Astrocyte (in vitro differentiated cells and primary cell): ENCODE results near the gene CCDC15. TPM values are rescaled to one million over a fixed set of nuclear protein-coding genes. Genes with fewer than 3 reads are reported as not detected.

Experiments
- DNase-seq: peaks from one replicate; pipeline ENCODE4 v3.0.0-alpha.2; 2010; ENCODE audit warnings: low read depth
- FAIRE-seq: peaks from 2 replicates; lab custom pipeline; 2011; peaks lifted over from hg19 to GRCh38; lab: Jason Lieb, UNC
- H2AFZ ChIP-seq: 2 replicates; pipeline ENCODE4 v1.6.0; 2012; ENCODE audit warnings: low read depth, low read length, inconsistent platforms
- H3K27ac ChIP-seq: 2 replicates; pipeline ENCODE4 v1.5.1; 2011; ENCODE audit warnings: low read depth, low read length, inconsistent platforms
- H3K27me3 ChIP-seq: 2 replicates; pipeline ENCODE4 v1.6.0; 2011; ENCODE audit warnings: low read length, inconsistent platforms; ENCODE audit not compliant: insufficient read depth
- H3K36me3 ChIP-seq: 2 replicates; pipeline ENCODE4 v1.5.1; 2011; ENCODE audit warnings: low read length, inconsistent platforms; ENCODE audit not compliant: insufficient read depth
- H3K4me1 ChIP-seq: 2 replicates; pipeline ENCODE4 v1.5.1; 2011; ENCODE audit warnings: low read length, inconsistent platforms; ENCODE audit not compliant: insufficient read depth
- H3K4me2 ChIP-seq: 2 replicates; pipeline ENCODE4 v1.6.0; 2012; ENCODE audit warnings: low read length, inconsistent platforms
- H3K4me3 ChIP-seq: 2 replicates; pipeline ENCODE4 v1.5.1; 2011; ENCODE audit warnings: low read depth, mild to moderate bottlenecking, low read length, inconsistent platforms; ENCODE audit not compliant: insufficient read depth
- H3K79me2 ChIP-seq: 2 replicates; pipeline ENCODE4 v1.6.0; 2012; ENCODE audit warnings: mild to moderate bottlenecking, low read length, inconsistent platforms; ENCODE audit not compliant: insufficient read depth
- H3K9ac ChIP-seq: 2 replicates; pipeline ENCODE4 v1.6.0; 2012; ENCODE audit warnings: mild to moderate bottlenecking, low read length, inconsistent platforms
- H3K9me3 ChIP-seq: 2 replicates; pipeline ENCODE4 v1.5.1; 2012; ENCODE audit warnings: low read depth, mild to moderate bottlenecking, low read length, inconsistent platforms; ENCODE audit not compliant: insufficient read depth
- H4K20me1 ChIP-seq: 2 replicates; pipeline ENCODE4 v1.6.0; 2012; ENCODE audit warnings: low read length, inconsistent platforms; ENCODE audit not compliant: insufficient read depth
- H3K27ac Mint-ChIP-seq: one replicate; pipeline ENCODE4 v1.8.0; 2021; ENCODE audit warnings: mild to moderate bottlenecking, mixed read lengths; ENCODE audit not compliant: unreplicated experiment
- H3K27me3 Mint-ChIP-seq: one replicate; pipeline ENCODE4 v1.8.0; 2021; ENCODE audit warnings: low read depth, mixed read lengths; ENCODE audit not compliant: unreplicated experiment
- H3K36me3 Mint-ChIP-seq: one replicate; pipeline ENCODE4 v1.8.0; 2021; ENCODE audit warnings: low read depth, mixed read lengths; ENCODE audit not compliant: unreplicated experiment
- H3K4me1 Mint-ChIP-seq: one replicate; pipeline ENCODE4 v1.8.0; 2021; ENCODE audit warnings: low read depth, mixed read lengths; ENCODE audit not compliant: unreplicated experiment
- H3K4me3 Mint-ChIP-seq: one replicate; pipeline ENCODE4 v1.8.0; 2021; ENCODE audit warnings: mild to moderate bottlenecking, moderate library complexity, mixed read lengths; ENCODE audit not compliant: unreplicated experiment
- H3K9me3 Mint-ChIP-seq: one replicate; pipeline ENCODE4 v1.8.0; 2021; ENCODE audit warnings: mild to moderate bottlenecking, mixed read lengths; ENCODE audit not compliant: unreplicated experiment
- CTCF ChIP-seq: IDR thresholded peaks from 2 replicates; pipeline ENCODE4 v1.5.1; 2011; ENCODE audit warnings: low read depth, mild to moderate bottlenecking, inconsistent platforms, low read length, moderate library complexity; ENCODE audit not compliant: insufficient read depth
- EZH2 ChIP-seq: IDR thresholded peaks from 2 replicates; pipeline ENCODE4 v1.6.1; 2012; ENCODE audit warnings: mild to moderate bottlenecking, low read length, inconsistent platforms; ENCODE audit not compliant: insufficient read depth
- total RNA-seq: library from RNA; stranded (reverse); gene quantifications from 2 replicates; pipeline ENCODE4 v1.2.1, GENCODE V29; 2021

CCDC15 gene
- total RNA-seq, 1 donor from 2014 or later = 0.75 TPM

GRCh38 chr11:124919898-124920297, 34.1 kb upstream of the CCDC15 start:
- H3K9me3 Mint-ChIP-seq = peaks cover 12% of the 10 kb centered on the region
- no peaks in the 10 kb centered on the region for H3K9me3 ChIP-seq

GRCh38 chr11:124920356-124920755, 33.6 kb upstream of the CCDC15 start:
- peaks cover 12% of the 10 kb centered on the region for H3K4me1 Mint-ChIP-seq
- Histone ChIP-seq H3K9me3 (no peaks in the 10 kb centered on the region), H3K79me2 (no peaks in the 10 kb centered on the region), H3K4me1 (peaks cover 8% of the 10 kb centered on the region), H3K4me2 (peak overlapping the region; percentile 81), H3K4me3 (peak overlapping the region; percentile 47), H4K20me1 (no peaks in the 10 kb centered on the region), H3K36me3 (no peaks in the 10 kb centered on the region), H2AFZ (peak overlapping the region; percentile 80), H3K27ac (no peak overlapping the region), H3K9ac (peak overlapping the region; percentile 70), H3K27me3 (no peaks in the 10 kb centered on the region)
- peaks cover 12% of the 10 kb centered on the region for H3K9me3 Mint-ChIP-seq
- no peak for FAIRE-seq
- TF ChIP-seq CTCF (no peak), EZH2 (no peak)
- H3K4me3 Mint-ChIP-seq = peak overlapping the region; percentile 75
- H3K27me3 Mint-ChIP-seq = peaks cover 23% of the 10 kb centered on the region
- H3K36me3 Mint-ChIP-seq = no peaks in the 10 kb centered on the region
- no peak for DNase-seq
- peak overlapping the region; percentile 81 for H3K27ac Mint-ChIP-seq

More at GRCh38 chr11:124919898-124920297, 34.1 kb upstream of the CCDC15 start:
- DNase-seq (no peak), FAIRE-seq (no peak)
- Mint-ChIP-seq H3K36me3 (no peaks in the 10 kb centered on the region), H3K4me3 (no peak overlapping the region), H3K27me3 (peaks cover 19% of the 10 kb centered on the region), H3K4me1 (peaks cover 14% of the 10 kb centered on the region), H3K27ac (no peak overlapping the region)
- TF ChIP-seq EZH2 (no peak), CTCF (no peak)
- Histone ChIP-seq H2AFZ (peak overlapping the region; percentile 9), H3K36me3 (no peaks in the 10 kb centered on the region), H3K27me3 (no peaks in the 10 kb centered on the region), H3K27ac (no peak overlapping the region), H4K20me1 (no peaks in the 10 kb centered on the region), H3K4me3 (no peak overlapping the region), H3K9ac (no peak overlapping the region), H3K79me2 (no peaks in the 10 kb centered on the region), H3K4me2 (no peak overlapping the region), H3K4me1 (peaks cover 8% of the 10 kb centered on the region)

GRCh38 chr11:124920870-124921609, 33.0 kb upstream of the CCDC15 start:
- Histone ChIP-seq H3K4me2 (peak overlapping the region; percentile 81), H2AFZ (peak overlapping the region; percentile 80), H3K9ac (peak overlapping the region; percentile 70), H3K79me2 (no peaks in the 10 kb centered on the region), H4K20me1 (no peaks in the 10 kb centered on the region), H3K4me1 (peaks cover 4% of the 10 kb centered on the region), H3K36me3 (no peaks in the 10 kb centered on the region), H3K27me3 (no peaks in the 10 kb centered on the region), H3K4me3 (peak overlapping the region; percentile 47), H3K27ac (peak overlapping the region; percentile 19), H3K9me3 (no peaks in the 10 kb centered on the region)
- Mint-ChIP-seq H3K9me3 (peaks cover 12% of the 10 kb centered on the region), H3K27me3 (peaks cover 24% of the 10 kb centered on the region), H3K36me3 (no peaks in the 10 kb centered on the region), H3K4me1 (peaks cover 7% of the 10 kb centered on the region), H3K27ac (peak overlapping the region; percentile 81), H3K4me3 (peak overlapping the region; percentile 75)
- DNase-seq (peak; percentile 25), FAIRE-seq (no peak)
- no peak for TF ChIP-seq CTCF
- TF ChIP-seq EZH2 = no peak
